HG02870 (cell line): ENCODE measurements around the gene TBX18.

Source experiments
- ATAC-seq: cut with Tn5 transposase; IDR thresholded peaks from one replicate; pipeline ENCODE4 v1.9.1; 2021; ENCODE audit warnings: mild to moderate bottlenecking, moderate library complexity; ENCODE audit not compliant: unreplicated experiment

Gene TBX18

GRCh38 chr6:84773133-84773430 lies 8.7 kb upstream of the TBX18 start:
- no peak for ATAC-seq

- no peak for ATAC-seq
These were observed 8.2 kb upstream of the TBX18 start for GRCh38 chr6:84772428-84773132.

GRCh38 chr6:84771756-84772356 lies 7.5 kb upstream of the TBX18 start:
- no peak for ATAC-seq

GRCh38 chr6:84771125-84771755 lies 6.8 kb upstream of the TBX18 start:
- ATAC-seq = no peak

GRCh38 chr6:84770521-84770920 lies 6.1 kb upstream of the TBX18 start:
- ATAC-seq = no peak

GRCh38 chr6:84769306-84769705 lies 4.9 kb upstream of the TBX18 start:
- ATAC-seq = no peak

GRCh38 chr6:84768442-84769174 lies 4.2 kb upstream of the TBX18 start:
- ATAC-seq = no peak

- ATAC-seq = no peak
These were observed 3.3 kb upstream of the TBX18 start for GRCh38 chr6:84767526-84768201.

- ATAC-seq = no peak
These were observed 2.6 kb upstream of the TBX18 start for GRCh38 chr6:84766799-84767525.

GRCh38 chr6:84766118-84766798 lies 1.9 kb upstream of the TBX18 start:
- ATAC-seq = no peak

- ATAC-seq = no peak
These were observed 489 bp downstream of the TBX18 start for GRCh38 chr6:84763886-84764331.

- ATAC-seq = no peak
These were observed 1.2 kb downstream of the TBX18 start for GRCh38 chr6:84763003-84763885.

- no peak for ATAC-seq
These were observed 2.0 kb downstream of the TBX18 start for GRCh38 chr6:84762220-84763002.

- no peak for ATAC-seq
These were observed 5.9 kb downstream of the TBX18 start for GRCh38 chr6:84758486-84758885.

GRCh38 chr6:84756877-84757276 lies 7.5 kb downstream of the TBX18 start:
- no peak for ATAC-seq

GRCh38 chr6:84756466-84756865 lies 7.9 kb downstream of the TBX18 start:
- no peak for ATAC-seq

- ATAC-seq = no peak
These were observed 11.2 kb downstream of the TBX18 start for GRCh38 chr6:84753173-84753572.
